Measurements from ENCODE around the gene PIM1. TPM values are rescaled to one million over a fixed set of nuclear protein-coding genes. Genes with fewer than 3 reads are reported as not detected.

Gene PIM1
- total and polyA plus RNA-seq, 3 donors from 2014 or later, result 20.4 to 30.8 (median 28.0) TPM

GRCh38 chr6:37221585-37222124 lies 51.7 kb downstream of the PIM1 start:
- H3K4me1 ChIP-seq, result peaks cover 6% of the 10 kb centered on the region
- H3K36me3 ChIP-seq (ENCODE audit: low read depth, missing control alignments), result no peaks in the 10 kb centered on the region
- H3K4me3 ChIP-seq, result peak overlapping the region; percentile 64 to 81
- no peak for TF ChIP-seq POLR2A (IDR thresholded peaks at IDR 0.05)
- TF ChIP-seq, protein P1, sequence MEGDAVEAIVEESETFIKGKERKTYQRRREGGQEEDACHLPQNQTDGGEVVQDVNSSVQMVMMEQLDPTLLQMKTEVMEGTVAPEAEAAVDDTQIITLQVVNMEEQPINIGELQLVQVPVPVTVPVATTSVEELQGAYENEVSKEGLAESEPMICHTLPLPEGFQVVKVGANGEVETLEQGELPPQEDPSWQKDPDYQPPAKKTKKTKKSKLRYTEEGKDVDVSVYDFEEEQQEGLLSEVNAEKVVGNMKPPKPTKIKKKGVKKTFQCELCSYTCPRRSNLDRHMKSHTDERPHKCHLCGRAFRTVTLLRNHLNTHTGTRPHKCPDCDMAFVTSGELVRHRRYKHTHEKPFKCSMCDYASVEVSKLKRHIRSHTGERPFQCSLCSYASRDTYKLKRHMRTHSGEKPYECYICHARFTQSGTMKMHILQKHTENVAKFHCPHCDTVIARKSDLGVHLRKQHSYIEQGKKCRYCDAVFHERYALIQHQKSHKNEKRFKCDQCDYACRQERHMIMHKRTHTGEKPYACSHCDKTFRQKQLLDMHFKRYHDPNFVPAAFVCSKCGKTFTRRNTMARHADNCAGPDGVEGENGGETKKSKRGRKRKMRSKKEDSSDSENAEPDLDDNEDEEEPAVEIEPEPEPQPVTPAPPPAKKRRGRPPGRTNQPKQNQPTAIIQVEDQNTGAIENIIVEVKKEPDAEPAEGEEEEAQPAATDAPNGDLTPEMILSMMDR (IDR thresholded peaks at IDR 0.05), result no peak
- intact Hi-C loops (cut with DNase I; ENCODE audit: low total_unique reads), result no loop called here
- H3K27me3 ChIP-seq, result no peaks in the 10 kb centered on the region
- H3K9me3 ChIP-seq, result no peaks in the 10 kb centered on the region
- WGBS, 2 donors, result 31 to 36% methylated on average over 6 of the region's 6 CpGs
- no peak for DNase-seq
- H3K27ac ChIP-seq, result peak overlapping the region; percentile 39 to 63

DNA sequence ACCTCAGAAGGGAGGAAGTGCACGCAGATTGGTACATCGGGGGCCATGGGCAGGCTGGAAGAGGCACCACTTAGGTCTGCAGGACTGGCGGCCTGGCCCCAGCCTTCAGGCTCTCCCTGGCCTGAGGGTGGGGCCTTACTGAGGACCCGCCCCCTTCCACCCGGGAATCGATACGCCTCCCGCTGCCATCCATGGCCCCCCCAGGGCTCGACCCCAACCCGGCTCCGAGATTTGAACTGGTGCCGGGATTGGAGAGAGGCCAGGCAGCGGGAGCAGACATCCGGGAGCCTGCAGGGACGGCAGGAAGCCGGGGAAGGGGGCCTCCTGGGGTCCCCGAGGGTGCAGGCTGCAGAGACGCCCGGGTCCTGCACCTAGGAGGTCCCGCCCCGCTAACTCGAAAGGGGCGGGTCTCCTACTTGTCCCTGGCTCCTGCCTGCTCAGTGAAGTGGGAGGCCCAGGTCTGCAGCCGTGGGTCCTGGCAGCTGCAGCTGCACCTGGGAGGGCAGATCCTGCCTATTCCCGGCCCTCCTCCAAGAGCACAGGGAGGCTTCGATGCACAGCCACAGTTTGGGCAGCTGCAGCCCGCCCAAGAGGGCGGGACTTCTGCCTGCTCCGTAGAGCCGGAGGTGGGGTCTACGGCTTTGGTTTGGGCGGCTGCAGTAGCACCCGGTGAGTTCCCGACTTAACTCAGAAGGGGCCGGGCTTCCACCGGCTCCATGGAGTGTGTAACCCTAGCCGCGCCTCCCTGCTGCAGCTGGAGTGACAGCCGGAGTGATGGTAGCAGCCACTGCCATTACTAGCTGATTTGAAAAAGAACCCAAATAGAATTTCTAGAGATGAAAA lies 52.4 kb downstream of the PIM1 start:
- H3K27me3 ChIP-seq, result no peaks in the 10 kb centered on the region
- peak overlapping the region in 1 of 2 donors; percentile 63 for H3K27ac ChIP-seq
- intact Hi-C loops (cut with DNase I; ENCODE audit: low total_unique reads), result no loop called here
- H3K4me3 ChIP-seq, result peak overlapping the region; percentile 64 to 81
- peak; percentile 84 for DNase-seq
- H3K4me1 ChIP-seq, result peaks cover 6% of the 10 kb centered on the region
- 0 to 3% methylated on average over 9 to 38 of the region's 39 CpGs for WGBS, 2 donors
- H3K36me3 ChIP-seq (ENCODE audit: low read depth, missing control alignments), result no peaks in the 10 kb centered on the region
- TF ChIP-seq POLR2A (IDR thresholded peaks at IDR 0.05), result no peak
- TF ChIP-seq, protein P1 (IDR thresholded peaks at IDR 0.05), result no peak
- H3K9me3 ChIP-seq, result no peaks in the 10 kb centered on the region

DNA sequence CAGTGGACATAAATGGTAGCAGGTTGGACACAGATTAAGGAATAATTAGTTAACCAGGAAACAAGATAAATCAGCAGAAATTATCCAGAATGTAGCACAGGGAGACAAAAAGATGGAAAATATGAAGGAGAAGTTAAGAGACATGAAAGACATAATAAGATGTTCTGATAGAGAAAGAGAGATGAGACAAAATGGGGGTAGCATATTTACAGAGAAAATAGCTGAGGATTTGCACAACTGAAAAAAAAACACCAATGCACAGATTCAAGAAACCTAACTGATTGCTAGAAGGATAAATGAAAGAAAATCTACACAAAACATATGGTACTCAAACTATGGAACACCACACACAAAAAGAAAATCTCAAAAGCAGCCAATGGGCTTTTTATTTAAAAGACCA lies 53.0 kb downstream of the PIM1 start:
- Histone ChIP-seq H3K36me3 (ENCODE audit: low read depth, missing control alignments) (no peaks in the 10 kb centered on the region), H3K4me1 (peaks cover 6% of the 10 kb centered on the region), H3K27me3 (no peaks in the 10 kb centered on the region), H3K27ac (no peak overlapping the region), H3K9me3 (no peaks in the 10 kb centered on the region), H3K4me3 (peak overlapping the region in 1 of 2 donors; percentile 81)
- no peak for DNase-seq
- intact Hi-C loops (cut with DNase I; ENCODE audit: low total_unique reads), result no loop called here
- TF ChIP-seq, protein P1 (IDR thresholded peaks at IDR 0.05), result no peak
- TF ChIP-seq POLR2A (IDR thresholded peaks at IDR 0.05), result no peak

Other genes starting within 250 kb of the PIM1 start
- gene PI16, start 215.4 kb upstream of the PIM1 start, total RNA-seq, result 10 to 100 TPM in 1 of 2 donors, 1 to 10 TPM in 1; 9.8 to 24.7 TPM
- 79.3 TPM for gene PI16, start 215.4 kb upstream of the PIM1 start, polyA plus RNA-seq (ENCODE audit: insufficient read depth, low read depth, low replicate concordance)
- 100 to 1,000 TPM; 227 to 316 TPM for gene MTCH1, start 184.0 kb upstream of the PIM1 start, total RNA-seq
- gene MTCH1, start 184.0 kb upstream of the PIM1 start, polyA plus RNA-seq (ENCODE audit: insufficient read depth, low read depth, low replicate concordance), result 157 TPM
- 10 to 100 TPM in 1 of 2 donors, 1 to 10 TPM in 1; 7.0 to 16.0 TPM for gene FGD2, start 164.5 kb upstream of the PIM1 start, total RNA-seq
- gene FGD2, start 164.5 kb upstream of the PIM1 start, polyA plus RNA-seq (ENCODE audit: insufficient read depth, low read depth, low replicate concordance), result 5.8 TPM
- 10 to 100 TPM; 25.6 to 36.4 TPM for gene TBC1D22B, start 87.6 kb downstream of the PIM1 start, total RNA-seq
- 23.1 TPM for gene TBC1D22B, start 87.6 kb downstream of the PIM1 start, polyA plus RNA-seq (ENCODE audit: insufficient read depth, low read depth, low replicate concordance)
- gene TMEM217, start 88.0 kb downstream of the PIM1 start, total RNA-seq, result 10 to 100 TPM; 13.3 to 16.2 TPM
- 46.5 TPM for gene TMEM217, start 88.0 kb downstream of the PIM1 start, polyA plus RNA-seq (ENCODE audit: insufficient read depth, low read depth, low replicate concordance)
- gene RNF8, start 183.8 kb downstream of the PIM1 start, total RNA-seq, result 10 to 100 TPM; 44.0 to 49.9 TPM
- gene RNF8, start 183.8 kb downstream of the PIM1 start, polyA plus RNA-seq (ENCODE audit: insufficient read depth, low read depth, low replicate concordance), result 49.4 TPM